H1 (cell line): Measurements from ENCODE around the gene SCO1. TPM values are rescaled to one million over a fixed set of nuclear protein-coding genes. Genes with fewer than 3 reads are reported as not detected.
A peak's percentile ranks its signal among the peaks of the same experiment; 100 is the strongest.

Experiments
- EP300 ChIP-seq, 2 experiments: IDR thresholded peaks; 1 replicate in 1 of 2; 2 replicates in 1 of 2; pipeline ENCODE4 v1.6.1; 2011 to 2012; ENCODE audit warnings: low read depth in 2 of 2, low read length in 2 of 2, mild to moderate bottlenecking in 2 of 2, borderline replicate concordance in 1 of 2, inconsistent platforms in 1 of 2, moderate library complexity in 1 of 2
- GTF2F1 ChIP-seq: IDR thresholded peaks from 2 replicates; pipeline ENCODE4 v1.6.1; 2012; ENCODE audit warnings: low read depth, low read length, improper control_type of control experiment, borderline replicate concordance
- HDAC2 ChIP-seq, 2 experiments: fragments of 300-600 bp in 1 of 2; sonication (generic) in 1 of 2; IDR thresholded peaks; 2 replicates each; pipeline ENCODE4 v1.6.1; 2011 to 2012; ENCODE audit warnings: low read depth in 2 of 2, low read length in 2 of 2, mild to moderate bottlenecking in 2 of 2, moderate library complexity in 2 of 2, borderline replicate concordance in 1 of 2, inconsistent platforms in 1 of 2
- JUND ChIP-seq: IDR thresholded peaks from 2 replicates; pipeline ENCODE4 v1.6.1; 2011; ENCODE audit warnings: mild to moderate bottlenecking, improper control_type of control experiment, low read length
- PHF8 ChIP-seq: fragments of 200-600 bp; sonication (generic); conservative IDR thresholded peaks from 2 replicates; pipeline ENCODE4 v1.7.1; 2012; ENCODE audit warnings: low read depth, mild to moderate bottlenecking, inconsistent platforms, low read length, moderate library complexity
- POU5F1 ChIP-seq: IDR thresholded peaks from 2 replicates; pipeline ENCODE4 v1.6.1; 2011; ENCODE audit warnings: low read depth, mild to moderate bottlenecking, low read length, moderate library complexity
- RAD21 ChIP-seq, 2 experiments: IDR thresholded peaks in 1 of 2; conservative IDR thresholded peaks in 1 of 2; 2 replicates each; pipeline ENCODE4 v1.6.1; 2011; ENCODE audit warnings: low read depth in 2 of 2, low read length in 2 of 2, improper control_type of control experiment in 1 of 2, inconsistent platforms in 1 of 2, mild to moderate bottlenecking in 1 of 2, moderate library complexity in 1 of 2
- SIRT6 ChIP-seq: IDR thresholded peaks from one replicate; pipeline ENCODE4 v1.7.1; 2012; ENCODE audit warnings: low read length, inconsistent platforms
- YY1 ChIP-seq: IDR thresholded peaks from 2 replicates; pipeline ENCODE4 v1.6.1; 2011; ENCODE audit warnings: low read depth, mild to moderate bottlenecking, low read length
- polyA plus RNA-seq, 7 experiments: library from polyadenylated mRNA; depleted of rRNA in 3 of 7; stranded (reverse) in 5 of 7; unstranded in 2 of 7; fragments of >200 nt in 5 of 7; fragments of 200-250 nt in 2 of 7; gene quantifications; 1 replicate in 5 of 7; 2 replicates in 1 of 7; 4 replicates in 1 of 7; pipeline versions ENCODE4 v1.2.1 to v1.2.3, GENCODE V29; 2011 to 2013; ENCODE audit warnings: missing spikeins in 2 of 7, mixed read lengths in 2 of 7
- total RNA-seq: library from RNA; stranded (reverse); fragmentation: NEBNext Ultra II Directional; extraction: Animal tissue kit (Norgen Biotek cat#: 25700); gene quantifications from 2 replicates; pipeline ENCODE4 v1.2.1, GENCODE V29; 2021
- TF ChIP-seq, protein P1 (sequence below), 3 experiments: IDR thresholded peaks; 1 replicate in 2 of 3; 2 replicates in 1 of 3; pipeline versions ENCODE4 v1.5.1 to v1.6.1; 2011; ENCODE audit warnings: low read length in 3 of 3, mild to moderate bottlenecking in 3 of 3, inconsistent platforms in 2 of 3, low read depth in 1 of 3, moderate library complexity in 1 of 3; ENCODE audit not compliant: insufficient read depth in 1 of 3; ENCODE audit errors: control extremely low read depth in 1 of 3

The SCO1 gene
- total and polyA plus RNA-seq, 2 of the 8 experiments (the other 6 are each of a cell fraction or from before 2014, with no cell fraction given), result 18.7 to 61.8 TPM

- TF ChIP-seq RAD21 (IDR thresholded peaks at IDR 0.05 in 1 of 2, conservative IDR thresholded peaks at IDR 0.05 in 1 of 2; ENCODE audit: low read depth in 2 of 2, low read length in 2 of 2) (peak; percentile 76 to 83), SIRT6 (no peak), HDAC2 (IDR thresholded peaks at IDR 0.05; ENCODE audit: borderline replicate concordance in 1 of 2, low read depth in 2 of 2, low read length in 2 of 2) (no peak), POU5F1 (no peak), YY1 (no peak), GTF2F1 (no peak), PHF8 (no peak), JUND (no peak), EP300 (IDR thresholded peaks at IDR 0.05; ENCODE audit: borderline replicate concordance in 1 of 2, low read depth in 2 of 2, low read length in 2 of 2) (no peak)
- TF ChIP-seq, protein P1, sequence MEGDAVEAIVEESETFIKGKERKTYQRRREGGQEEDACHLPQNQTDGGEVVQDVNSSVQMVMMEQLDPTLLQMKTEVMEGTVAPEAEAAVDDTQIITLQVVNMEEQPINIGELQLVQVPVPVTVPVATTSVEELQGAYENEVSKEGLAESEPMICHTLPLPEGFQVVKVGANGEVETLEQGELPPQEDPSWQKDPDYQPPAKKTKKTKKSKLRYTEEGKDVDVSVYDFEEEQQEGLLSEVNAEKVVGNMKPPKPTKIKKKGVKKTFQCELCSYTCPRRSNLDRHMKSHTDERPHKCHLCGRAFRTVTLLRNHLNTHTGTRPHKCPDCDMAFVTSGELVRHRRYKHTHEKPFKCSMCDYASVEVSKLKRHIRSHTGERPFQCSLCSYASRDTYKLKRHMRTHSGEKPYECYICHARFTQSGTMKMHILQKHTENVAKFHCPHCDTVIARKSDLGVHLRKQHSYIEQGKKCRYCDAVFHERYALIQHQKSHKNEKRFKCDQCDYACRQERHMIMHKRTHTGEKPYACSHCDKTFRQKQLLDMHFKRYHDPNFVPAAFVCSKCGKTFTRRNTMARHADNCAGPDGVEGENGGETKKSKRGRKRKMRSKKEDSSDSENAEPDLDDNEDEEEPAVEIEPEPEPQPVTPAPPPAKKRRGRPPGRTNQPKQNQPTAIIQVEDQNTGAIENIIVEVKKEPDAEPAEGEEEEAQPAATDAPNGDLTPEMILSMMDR (IDR thresholded peaks at IDR 0.05; ENCODE audit: control extremely low read depth in 1 of 3, insufficient read depth in 1 of 3, low read depth in 1 of 3, low read length in 3 of 3), result peak; percentile 72 to 86 (median 81)
These were observed 50.8 kb downstream of the SCO1 start (continued) for GRCh38 chr17:10646392-10646990.
